Chondrocyte (in vitro differentiated cells): Measurements from ENCODE around the gene FGF16. TPM values are rescaled to one million over a fixed set of nuclear protein-coding genes. Genes with fewer than 3 reads are reported as not detected.

Experiments used
- DNase-seq: peaks from one replicate; pipeline ENCODE4 v3.0.0; 2021; ENCODE audit warnings: mixed read lengths, low spot score
- H3K27ac Mint-ChIP-seq: one replicate; pipeline ENCODE4 v1.8.0; 2021; ENCODE audit warnings: mild to moderate bottlenecking, moderate library complexity, mixed read lengths; ENCODE audit not compliant: unreplicated experiment
- H3K27me3 Mint-ChIP-seq: 2 replicates; pipeline ENCODE4 v1.8.0; 2021; ENCODE audit warnings: low read depth, mixed read lengths
- H3K36me3 Mint-ChIP-seq: 2 replicates; pipeline ENCODE4 v1.8.0; 2021; ENCODE audit warnings: low read depth, mixed read lengths
- H3K4me1 Mint-ChIP-seq: 2 replicates; pipeline ENCODE4 v1.8.0; 2021; ENCODE audit warnings: low read depth, mild to moderate bottlenecking, mixed read lengths
- H3K4me3 Mint-ChIP-seq: one replicate; pipeline ENCODE4 v1.8.0; 2021; ENCODE audit warnings: mild to moderate bottlenecking, moderate library complexity, mixed read lengths; ENCODE audit not compliant: unreplicated experiment
- H3K9me3 Mint-ChIP-seq: 2 replicates; pipeline ENCODE4 v1.8.0; 2021; ENCODE audit warnings: low read depth, mixed read lengths
- CTCF ChIP-seq: fragments of 200-600 bp; sonication (generic); IDR thresholded peaks from 2 replicates; pipeline ENCODE4 v1.5.0; 2021; ENCODE audit warnings: antibody characterized with exemption, mild to moderate bottlenecking, moderate library complexity
- total RNA-seq: library from RNA; stranded (reverse); gene quantifications from 3 replicates; pipeline ENCODE4 v1.2.1, GENCODE V29; 2021

Gene FGF16
- total RNA-seq, 1 donor from 2014 or later, result not detected

- Mint-ChIP-seq H3K36me3 (no peaks in the 10 kb centered on the region), H3K27me3 (no peaks in the 10 kb centered on the region), H3K4me1 (peaks cover 10% of the 10 kb centered on the region), H3K27ac (no peak overlapping the region), H3K9me3 (peaks cover 11% of the 10 kb centered on the region), H3K4me3 (no peak overlapping the region)
- DNase-seq, result no peak
- no peak for TF ChIP-seq CTCF
Observed at GRCh38 chrX:77502951-77503525, 55.8 kb downstream of the FGF16 start.

- H3K9me3 Mint-ChIP-seq, result peaks cover 3% of the 10 kb centered on the region
Observed at GRCh38 chrX:77505227-77505626, 58.0 kb downstream of the FGF16 start.

More at GRCh38 chrX:77505227-77505626, 58.0 kb downstream of the FGF16 start:
- Mint-ChIP-seq H3K27ac (no peak overlapping the region), H3K36me3 (no peaks in the 10 kb centered on the region), H3K4me1 (peaks cover 10% of the 10 kb centered on the region), H3K27me3 (no peaks in the 10 kb centered on the region), H3K4me3 (no peak overlapping the region)
- no peak for DNase-seq
- no peak for TF ChIP-seq CTCF
